SU-DHL-6 (cell line): ENCODE data around the gene HNRNPLL.

Source experiments
- EZH2phosphoT487 ChIP-seq: fragments of 200-600 bp; sonication (generic), shearing (Covaris generic); conservative IDR thresholded peaks from 2 replicates; pipeline ENCODE4 v1.6.1; 2018; ENCODE audit warnings: mild to moderate bottlenecking, antibody characterized with exemption, low read length, moderate library complexity, mixed read lengths
- TF ChIP-seq, protein P1 (sequence below): fragments of 200-600 bp; sonication (generic); IDR thresholded peaks from one replicate; pipeline ENCODE4 v1.5.1; 2017; ENCODE audit warnings: antibody characterized with exemption, mild to moderate bottlenecking, low read length, moderate library complexity; ENCODE audit not compliant: insufficient read depth, poor library complexity, severe bottlenecking

DNA sequence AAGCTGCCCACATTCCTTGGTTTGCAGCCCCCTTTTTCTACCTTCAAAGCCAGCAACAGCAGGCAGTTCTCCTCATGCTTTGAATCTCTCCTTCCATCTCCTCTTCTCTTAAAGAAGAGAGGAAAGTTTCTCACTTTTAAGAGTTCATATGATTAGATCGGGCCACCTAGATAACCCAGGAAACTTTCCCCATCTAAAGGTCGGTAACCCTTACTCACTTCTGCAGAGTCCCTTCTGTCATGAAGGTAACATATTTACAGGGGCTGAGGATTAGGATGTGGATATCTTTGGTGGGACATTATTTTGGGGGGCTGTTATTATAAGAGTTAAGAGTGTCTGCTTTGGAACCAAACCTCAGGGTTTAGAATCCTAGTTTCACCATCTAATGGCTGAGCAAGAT lies 51.0 kb downstream of the HNRNPLL start:
- TF ChIP-seq, protein P1, sequence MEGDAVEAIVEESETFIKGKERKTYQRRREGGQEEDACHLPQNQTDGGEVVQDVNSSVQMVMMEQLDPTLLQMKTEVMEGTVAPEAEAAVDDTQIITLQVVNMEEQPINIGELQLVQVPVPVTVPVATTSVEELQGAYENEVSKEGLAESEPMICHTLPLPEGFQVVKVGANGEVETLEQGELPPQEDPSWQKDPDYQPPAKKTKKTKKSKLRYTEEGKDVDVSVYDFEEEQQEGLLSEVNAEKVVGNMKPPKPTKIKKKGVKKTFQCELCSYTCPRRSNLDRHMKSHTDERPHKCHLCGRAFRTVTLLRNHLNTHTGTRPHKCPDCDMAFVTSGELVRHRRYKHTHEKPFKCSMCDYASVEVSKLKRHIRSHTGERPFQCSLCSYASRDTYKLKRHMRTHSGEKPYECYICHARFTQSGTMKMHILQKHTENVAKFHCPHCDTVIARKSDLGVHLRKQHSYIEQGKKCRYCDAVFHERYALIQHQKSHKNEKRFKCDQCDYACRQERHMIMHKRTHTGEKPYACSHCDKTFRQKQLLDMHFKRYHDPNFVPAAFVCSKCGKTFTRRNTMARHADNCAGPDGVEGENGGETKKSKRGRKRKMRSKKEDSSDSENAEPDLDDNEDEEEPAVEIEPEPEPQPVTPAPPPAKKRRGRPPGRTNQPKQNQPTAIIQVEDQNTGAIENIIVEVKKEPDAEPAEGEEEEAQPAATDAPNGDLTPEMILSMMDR, result no peak
- no peak for TF ChIP-seq EZH2phosphoT487
